ENCODE data around the gene KCNK5.

GRCh38 chr6:39190545-39191235 lies 38.6 kb downstream of the KCNK5 start:
- TF ChIP-seq EZH2 (IDR thresholded peaks at IDR 0.05) (no peak), POLR2AphosphoS5 (IDR thresholded peaks at IDR 0.05; ENCODE audit: borderline replicate concordance, low read depth, low read length) (no peak)
